Vagina (tissue), 2 donors: ENCODE measurements around the gene RPUSD3.

ENCODE experiments used
- POLR2A ChIP-seq, 2 donors: fragments of 450-650 bp; IDR thresholded peaks; one replicate each; pipeline ENCODE4 v1.6.1; 2017; ENCODE audit warnings: antibody characterized with exemption in 2 of 2, mild to moderate bottlenecking in 2 of 2, moderate library complexity in 2 of 2
- TF ChIP-seq, protein P1 (sequence below), 3 experiments: fragments of 450-650 bp in 2 of 3; fragments of 200-600 bp in 1 of 3; sonication (generic) in 1 of 3; IDR thresholded peaks; one replicate each; pipeline ENCODE4 v1.5.1; 2017 to 2019; ENCODE audit warnings: antibody characterized with exemption in 3 of 3, mild to moderate bottlenecking in 2 of 3, moderate library complexity in 2 of 3

- TF ChIP-seq, protein P1, sequence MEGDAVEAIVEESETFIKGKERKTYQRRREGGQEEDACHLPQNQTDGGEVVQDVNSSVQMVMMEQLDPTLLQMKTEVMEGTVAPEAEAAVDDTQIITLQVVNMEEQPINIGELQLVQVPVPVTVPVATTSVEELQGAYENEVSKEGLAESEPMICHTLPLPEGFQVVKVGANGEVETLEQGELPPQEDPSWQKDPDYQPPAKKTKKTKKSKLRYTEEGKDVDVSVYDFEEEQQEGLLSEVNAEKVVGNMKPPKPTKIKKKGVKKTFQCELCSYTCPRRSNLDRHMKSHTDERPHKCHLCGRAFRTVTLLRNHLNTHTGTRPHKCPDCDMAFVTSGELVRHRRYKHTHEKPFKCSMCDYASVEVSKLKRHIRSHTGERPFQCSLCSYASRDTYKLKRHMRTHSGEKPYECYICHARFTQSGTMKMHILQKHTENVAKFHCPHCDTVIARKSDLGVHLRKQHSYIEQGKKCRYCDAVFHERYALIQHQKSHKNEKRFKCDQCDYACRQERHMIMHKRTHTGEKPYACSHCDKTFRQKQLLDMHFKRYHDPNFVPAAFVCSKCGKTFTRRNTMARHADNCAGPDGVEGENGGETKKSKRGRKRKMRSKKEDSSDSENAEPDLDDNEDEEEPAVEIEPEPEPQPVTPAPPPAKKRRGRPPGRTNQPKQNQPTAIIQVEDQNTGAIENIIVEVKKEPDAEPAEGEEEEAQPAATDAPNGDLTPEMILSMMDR (IDR thresholded peaks at IDR 0.05) = no peak
- TF ChIP-seq POLR2A (IDR thresholded peaks at IDR 0.05) = no peak
These were observed 22.8 kb upstream of the RPUSD3 start for GRCh38 chr3:9866639-9867038.
